ENCODE measurements around the gene SRSF2.

GRCh38 chr17:76710863-76711611 is 26.1 kb downstream of the SRSF2 start, which contains the start of gene MXRA7:
- TF ChIP-seq CTCF (IDR thresholded peaks at IDR 0.05): no peak
- no peak for TF ChIP-seq EZH2phosphoT487 (IDR thresholded peaks at IDR 0.05)
- TF ChIP-seq EZH2 (IDR thresholded peaks at IDR 0.05): no peak
